GM12878 (cell line): ENCODE data around the gene RXFP3. TPM values are rescaled to one million over a fixed set of nuclear protein-coding genes. Genes with fewer than 3 reads are reported as not detected.

Experiments used
- ATAC-seq: fragments of 200-7000 bp; cut with Tn5 transposase; 3 replicates; pipeline ENCODE4 v1.9.1; 2020; ENCODE audit warnings: mild to moderate bottlenecking, moderate library complexity
- BruUV-seq: library from RNA; stranded (reverse); fragments of 400-500 nt; replicated peaks from 2 replicates; lab custom pipeline; 2021; lab: Mats Ljungman, UMichigan
- CTCF ChIA-PET: fragments of 300-600 bp; sonication (Branson Sonifier 250); formaldehyde crosslinking; extraction: SDS; loops from one replicate; lab custom pipeline; 2021; ENCODE audit warnings: inconsistent platforms; lab: Yijun Ruan, JAX
- POLR2A ChIA-PET: fragments of 350-600 bp; formaldehyde crosslinking; extraction: SDS; loops from one replicate; lab custom pipeline; 2021; ENCODE audit warnings: inconsistent platforms; lab: Charles Lee
- RAD21 ChIA-PET: fragments of 300-600 bp; sonication (Branson Sonifier 250); formaldehyde crosslinking; loops from one replicate; lab custom pipeline; 2023; ENCODE audit warnings: antibody characterized with exemption; ENCODE audit not compliant: unreplicated experiment; lab: Charles Lee
- SMC1A ChIA-PET: fragments of 300-600 bp; sonication (Branson Sonifier 250); formaldehyde crosslinking; loops from one replicate; lab custom pipeline; 2023; ENCODE audit not compliant: unreplicated experiment, uncharacterized antibody; lab: Charles Lee
- DNase-seq: peaks from one replicate; pipeline ENCODE4 v3.0.0-alpha.2; 2011; ENCODE audit warnings: low read depth, low spot score
- FAIRE-seq: peaks from 3 replicates; lab custom pipeline; 2011; peaks lifted over from hg19 to GRCh38; lab: Jason Lieb, UNC
- H2AFZ ChIP-seq: 2 replicates; pipeline ENCODE4 v1.6.0; 2011; ENCODE audit warnings: low read depth, low read length, control low read depth; ENCODE audit not compliant: control insufficient read depth
- H3K27ac ChIP-seq: 2 replicates; pipeline ENCODE4 v1.5.1; 2011; ENCODE audit warnings: control low read depth; ENCODE audit not compliant: control insufficient read depth, insufficient read depth
- H3K27me3 ChIP-seq, 2 experiments: replicated peaks in 1 of 2; 2 replicates each; pipeline versions ENCODE4 v1.6.0 to v1.6.1; 2011; ENCODE audit warnings: low read length in 1 of 2; ENCODE audit not compliant: control insufficient read depth in 2 of 2, insufficient read depth in 2 of 2
- H3K36me3 ChIP-seq, 2 experiments: 2 replicates each; pipeline ENCODE4 v1.5.1; 2011; ENCODE audit warnings: low read length in 1 of 2; ENCODE audit not compliant: control insufficient read depth in 2 of 2, insufficient read depth in 2 of 2
- H3K4me1 ChIP-seq: 2 replicates; pipeline ENCODE4 v1.6.1; 2011; ENCODE audit warnings: mild to moderate bottlenecking, low read length, moderate library complexity, mixed read lengths; ENCODE audit not compliant: control insufficient read depth, insufficient read depth
- H3K4me2 ChIP-seq: 2 replicates; pipeline ENCODE4 v1.6.0; 2011; ENCODE audit warnings: control low read depth; ENCODE audit not compliant: control insufficient read depth, insufficient read depth
- H3K4me3 ChIP-seq: fragments of 200-600 bp; sonication (generic); 2 replicates; pipeline ENCODE4 v1.5.1; 2016
- H3K79me2 ChIP-seq: 2 replicates; pipeline ENCODE4 v1.6.0; 2011; ENCODE audit warnings: low read length; ENCODE audit not compliant: control insufficient read depth, insufficient read depth
- H3K9ac ChIP-seq: 2 replicates; pipeline ENCODE4 v1.8.0; 2011; ENCODE audit warnings: low read length, control low read depth, mixed read lengths; ENCODE audit not compliant: control insufficient read depth, insufficient read depth
- H3K9me3 ChIP-seq: replicated peaks from 3 replicates; pipeline ENCODE4 v1.5.1; 2011; ENCODE audit warnings: mild to moderate bottlenecking, low read length; ENCODE audit not compliant: control insufficient read depth, insufficient read depth
- H4K20me1 ChIP-seq: 2 replicates; pipeline ENCODE4 v1.6.0; 2011; ENCODE audit not compliant: control insufficient read depth, insufficient read depth
- CBFB ChIP-seq: IDR thresholded peaks from 2 replicates; pipeline ENCODE4 v1.6.1; 2016; ENCODE audit warnings: antibody characterized with exemption, low read depth
- CBX3 ChIP-seq: fragments of 200-600 bp; sonication (generic); IDR thresholded peaks from 2 replicates; pipeline ENCODE4 v1.6.1; 2016; ENCODE audit warnings: low read depth, borderline replicate concordance
- CEBPZ ChIP-seq: fragments of 150-350 bp; IDR thresholded peaks from 2 replicates; pipeline ENCODE4 v1.6.1; 2016; ENCODE audit warnings: low read depth, low read length
- CHD2 ChIP-seq: IDR thresholded peaks from 2 replicates; pipeline ENCODE4 v1.6.1; 2011; ENCODE audit warnings: low read depth, low read length, improper control_type of control experiment, borderline replicate concordance
- ESRRA ChIP-seq: IDR thresholded peaks from 2 replicates; pipeline ENCODE4 v1.6.1; 2012; ENCODE audit warnings: mild to moderate bottlenecking, low read length, improper control_type of control experiment
- HCFC1 ChIP-seq: fragments of 150-350 bp; IDR thresholded peaks from 2 replicates; pipeline ENCODE4 v1.6.1; 2014; ENCODE audit warnings: low read length
- HDGF ChIP-seq: fragments of 450-650 bp; IDR thresholded peaks from 2 replicates; pipeline ENCODE4 v1.6.1; 2016; ENCODE audit warnings: antibody characterized with exemption
- MAX ChIP-seq: IDR thresholded peaks from 2 replicates; pipeline ENCODE4 v1.6.1; 2012; ENCODE audit warnings: low read depth, low read length, improper control_type of control experiment
- MEF2B ChIP-seq: fragments of 450-650 bp; IDR thresholded peaks from 2 replicates; pipeline ENCODE4 v1.6.1; 2018; ENCODE audit warnings: mild to moderate bottlenecking, moderate library complexity; ENCODE audit not compliant: partially characterized antibody, poor library complexity, severe bottlenecking
- MTA2 ChIP-seq: fragments of 450-650 bp; IDR thresholded peaks from 2 replicates; pipeline ENCODE4 v1.6.1; 2016; ENCODE audit warnings: low read depth, mild to moderate bottlenecking, moderate library complexity
- PAX5 ChIP-seq: IDR thresholded peaks from 2 replicates; pipeline ENCODE4 v1.6.1; 2011; ENCODE audit warnings: low read depth, low read length, borderline replicate concordance
- POU2F2 ChIP-seq: IDR thresholded peaks from 3 replicates; pipeline ENCODE4 v1.6.1; 2011; ENCODE audit warnings: low read depth, mild to moderate bottlenecking, low read length, borderline replicate concordance
- PRDM15 ChIP-seq: fragments of 450-650 bp; formaldehyde crosslinking; IDR thresholded peaks from 2 replicates; pipeline ENCODE4 v1.4.0; 2020; ENCODE audit warnings: mild to moderate bottlenecking, moderate library complexity
- STAT1 ChIP-seq: fragments of 450-650 bp; conservative IDR thresholded peaks from 2 replicates; pipeline ENCODE4 v1.6.1; 2014; ENCODE audit warnings: antibody characterized with exemption, mild to moderate bottlenecking
- ZBTB4 ChIP-seq: fragments of 450-650 bp; formaldehyde crosslinking; IDR thresholded peaks from 2 replicates; pipeline ENCODE4 v1.4.0; 2022; ENCODE audit warnings: mild to moderate bottlenecking, moderate library complexity
- WGBS: methylation state at CpG from one replicate; pipeline ENCODE4 v1.1.6; 2016; ENCODE audit warnings: low lambda C conversion rate; ENCODE audit not compliant: insufficient replicate concordance, insufficient coverage; ENCODE audit errors: missing lambda C conversion rate; 5-methylcytosine and 5-hydroxymethylcytosine counted together
- in situ Hi-C: fragments of 300-500 bp; cut with MboI; formaldehyde crosslinking; loops from 9 replicates; pipeline ENCODE4 v1.14.3; 2018; ENCODE audit warnings: mixed read lengths
- intact Hi-C: fragments of 100-400 bp; cut with micrococcal nuclease; formaldehyde crosslinking; loops from one replicate; pipeline ENCODE4 v1.14.2; 2022; ENCODE audit not compliant: unreplicated experiment
- polyA plus RNA-seq, 11 experiments: library from polyadenylated mRNA; depleted of rRNA in 4 of 11; unstranded in 6 of 11; stranded (reverse) in 5 of 11; fragments of >200 nt; fragmentation: Nextera tagmentation in 4 of 11; fragmentation: Illumina TruSeq in 1 of 11; extraction: Ambion mirVana in 4 of 11; extraction: Trizol in 1 of 11; gene quantifications; 1 replicate in 1 of 11; 2 replicates in 10 of 11; pipeline versions ENCODE4 v1.2.1 to v1.2.3, GENCODE V29; 2011 to 2016; ENCODE audit warnings: inconsistent platforms in 2 of 11, missing spikeins in 2 of 11, low read depth in 1 of 11
- total RNA-seq, 4 experiments: library from RNA; depleted of rRNA in 3 of 4; stranded (reverse); fragments of >200 nt in 3 of 4; fragmentation: Illumina TruSeq in 1 of 4; extraction: Trizol in 1 of 4; gene quantifications; 2 replicates each; pipeline versions ENCODE4 v1.2.1 to v1.2.3, GENCODE V29; 2013 to 2021

RXFP3 gene
- total and polyA plus RNA-seq, 10 of the 15 experiments (the other 5 are each of a cell fraction or from before 2014, with no cell fraction given): 0.03 to 0.06 TPM; not detected in 8

GRCh38 chr5:33921002-33921401 lies 15.2 kb upstream of the RXFP3 start:
- Histone ChIP-seq H3K4me1 (peaks cover 4% of the 10 kb centered on the region; the same call in 1 of the 2 replicates), H2AFZ (no peak overlapping the region), H3K4me2 (no peak overlapping the region), H3K79me2 (no peaks in the 10 kb centered on the region), H3K4me3 (no peak overlapping the region), H4K20me1 (no peaks in the 10 kb centered on the region), H3K9ac (no peak overlapping the region), H3K9me3 (no peaks in the 10 kb centered on the region; the same call in 2 of the 3 replicates), H3K27ac (no peak overlapping the region), H3K36me3 (no peaks in the 10 kb centered on the region), H3K27me3 (no peaks in the 10 kb centered on the region)
- no TSS peak for BruUV-seq
- ChIA-PET CTCF (interaction anchor here (1.0 kb wide), 1 partner anchor 13 kb away, joined by 4 read pairs; no protein-coding TSS in a partner anchor), SMC1A (interaction anchor here (0.5 to 7.0 kb wide), 4 partner anchors 13 to 490 kb away, joined by 3 to 46 read pairs (median 4); partner anchors contain the start of gene RXFP3), RAD21 (interaction anchor here (1.1 kb wide), 1 partner anchor 14 kb away, joined by 6 read pairs; no protein-coding TSS in a partner anchor), POLR2A (no interaction called here)
- in situ Hi-C loops (no loop called here), intact Hi-C loops (no loop called here)
- DNase-seq (no peak), ATAC-seq (no peak), FAIRE-seq (no peak)
- WGBS: 0% methylated on average over 1 of the region's 1 CpG
- TF ChIP-seq ZBTB4 (CRISPR knock-in tag): no peak
- no peak for TF ChIP-seq MTA2
- TF ChIP-seq POU2F2: no peak
- no peak for TF ChIP-seq PAX5
- no peak for TF ChIP-seq HDGF
- no peak for TF ChIP-seq CBFB
- no peak for TF ChIP-seq CBX3
- no peak for TF ChIP-seq HCFC1
- no peak for TF ChIP-seq STAT1
- TF ChIP-seq CEBPZ: no peak
- no peak for TF ChIP-seq PRDM15 (CRISPR knock-in tag)
- no peak for TF ChIP-seq MAX
- no peak for TF ChIP-seq MEF2B
- TF ChIP-seq ESRRA: no peak
- no peak for TF ChIP-seq CHD2
